IPS DF 19.7 (cell line): ENCODE data around the gene DOCK4.

ENCODE experiments used
- DNase-seq: peaks from one replicate; pipeline ENCODE4 v3.0.0-alpha.2; 2013; ENCODE audit warnings: low read depth, low spot score

DOCK4 gene

GRCh38 chr7:112052498-112052897, 153.7 kb downstream of the DOCK4 start:
- no peak for DNase-seq

- DNase-seq = no peak
Measured at GRCh38 chr7:112050250-112050881, 155.8 kb downstream of the DOCK4 start.

- no peak for DNase-seq
Measured at GRCh38 chr7:112049555-112050249, 156.5 kb downstream of the DOCK4 start.

- DNase-seq = no peak
Measured at GRCh38 chr7:112047421-112047820, 158.8 kb downstream of the DOCK4 start.

GRCh38 chr7:112045222-112045621, 161.0 kb downstream of the DOCK4 start:
- no peak for DNase-seq

- DNase-seq = no peak
Measured at GRCh38 chr7:112042631-112043030, 163.6 kb downstream of the DOCK4 start.

- DNase-seq = no peak
Measured at GRCh38 chr7:112038353-112038752, 167.8 kb downstream of the DOCK4 start.

GRCh38 chr7:112036071-112036470, 170.1 kb downstream of the DOCK4 start:
- DNase-seq = no peak

GRCh38 chr7:112031689-112032088, 174.5 kb downstream of the DOCK4 start:
- DNase-seq = no peak

- no peak for DNase-seq
Measured at GRCh38 chr7:112025556-112025955, 180.6 kb downstream of the DOCK4 start.

- DNase-seq = no peak
Measured at GRCh38 chr7:112023786-112024185, 182.4 kb downstream of the DOCK4 start.

- no peak for DNase-seq
Measured at GRCh38 chr7:112023282-112023681, 182.9 kb downstream of the DOCK4 start.

GRCh38 chr7:112022128-112022527, 184.1 kb downstream of the DOCK4 start:
- no peak for DNase-seq

- no peak for DNase-seq
Measured at GRCh38 chr7:112021379-112022044, 184.7 kb downstream of the DOCK4 start.

- DNase-seq = no peak
Measured at GRCh38 chr7:112020800-112021199, 185.4 kb downstream of the DOCK4 start.

GRCh38 chr7:112019932-112020331, 186.3 kb downstream of the DOCK4 start:
- DNase-seq = no peak

- no peak for DNase-seq
Measured at GRCh38 chr7:112018305-112019030, 187.7 kb downstream of the DOCK4 start.

- DNase-seq = no peak
Measured at GRCh38 chr7:112015146-112015545, 191.1 kb downstream of the DOCK4 start.

- no peak for DNase-seq
Measured at GRCh38 chr7:112014347-112014746, 191.9 kb downstream of the DOCK4 start.

GRCh38 chr7:112013274-112013673, 192.9 kb downstream of the DOCK4 start:
- no peak for DNase-seq

GRCh38 chr7:112012242-112012641, 194.0 kb downstream of the DOCK4 start:
- no peak for DNase-seq

- DNase-seq = no peak
Measured at GRCh38 chr7:112010994-112011393, 195.2 kb downstream of the DOCK4 start.
